ENCODE results near the gene CTNNA1.
"Not testable (repeated sequence)": the region's sequence is repeated elsewhere in the genome, so short reads cannot be mapped to it uniquely, and the experiment has no call there.

The CTNNA1 gene

GRCh38 chr5:138763037-138763778, 10.0 kb downstream of the CTNNA1 start:
- no peak overlapping the region for H3K27ac ChIP-seq
- H3K4me1 ChIP-seq: peaks cover 4 to 86% (median 30%) of the 10 kb centered on the region in 4 donors
- no peaks in the 10 kb centered on the region for H3K9me3 ChIP-seq
- no peak overlapping the region for H3K4me3 ChIP-seq
- intact Hi-C loops (cut with DNase I; ENCODE audit: low total_unique reads): no loop called here
- H3K27me3 ChIP-seq: no peaks in the 10 kb centered on the region
- no peak for TF ChIP-seq CTCF (IDR thresholded peaks at IDR 0.05)
- DNase-seq: no peak
- H3K36me3 ChIP-seq: peaks cover 4 to 13% (median 7%) of the 10 kb centered on the region in 3 donors

- peaks cover 0 to 89% (median 16%) of the 10 kb centered on the region in 4 donors for H3K4me1 ChIP-seq
- intact Hi-C loops (cut with DNase I; ENCODE audit: low total_unique reads): no loop called here
- TF ChIP-seq CTCF (IDR thresholded peaks at IDR 0.05): no peak
- no peaks in the 10 kb centered on the region for H3K27me3 ChIP-seq
- DNase-seq: no peak
- no peaks in the 10 kb centered on the region for H3K36me3 ChIP-seq
- no peak overlapping the region for H3K4me3 ChIP-seq
- no peak overlapping the region for H3K27ac ChIP-seq
- no peaks in the 10 kb centered on the region for H3K9me3 ChIP-seq
These were observed 17.1 kb downstream of the CTNNA1 start for GRCh38 chr5:138770291-138770690.

GRCh38 chr5:138770977-138771376, 17.8 kb downstream of the CTNNA1 start:
- intact Hi-C loops (cut with DNase I; ENCODE audit: low total_unique reads): no loop called here
- no peak for TF ChIP-seq CTCF (IDR thresholded peaks at IDR 0.05)
- H3K4me1 ChIP-seq: peaks cover 0 to 85% (median 16%) of the 10 kb centered on the region in 4 donors
- H3K9me3 ChIP-seq: no peaks in the 10 kb centered on the region
- no peak overlapping the region for H3K4me3 ChIP-seq
- H3K36me3 ChIP-seq: no peaks in the 10 kb centered on the region
- no peaks in the 10 kb centered on the region for H3K27me3 ChIP-seq
- H3K27ac ChIP-seq: no peak overlapping the region
- no peak for DNase-seq

GRCh38 chr5:138772986-138773594, 19.9 kb downstream of the CTNNA1 start:
- TF ChIP-seq CTCF (IDR thresholded peaks at IDR 0.05): no peak
- Histone ChIP-seq H3K27ac (no peak overlapping the region), H3K4me1 (peaks cover 0 to 64% (median 13%) of the 10 kb centered on the region in 4 donors), H3K9me3 (no peaks in the 10 kb centered on the region), H3K36me3 (peaks cover 0 to 2% (median 2%) of the 10 kb centered on the region in 3 donors), H3K27me3 (no peaks in the 10 kb centered on the region), H3K4me3 (no peak overlapping the region)
- intact Hi-C loops (cut with DNase I; ENCODE audit: low total_unique reads): no loop called here
- DNase-seq: no peak

- H3K9me3 ChIP-seq; H3K36me3 ChIP-seq; intact Hi-C loops (cut with DNase I; ENCODE audit: low total_unique reads); H3K4me3 ChIP-seq; H3K27me3 ChIP-seq; H3K27ac ChIP-seq; DNase-seq: not testable (repeated sequence)
- peaks cover 0 to 58% (median 13%) of the 10 kb centered on the region in 4 donors for H3K4me1 ChIP-seq
These were observed 20.4 kb downstream of the CTNNA1 start for GRCh38 chr5:138773624-138774023.

- Histone ChIP-seq H3K4me3 (no peak overlapping the region), H3K27ac (no peak overlapping the region), H3K36me3 (peaks cover 0 to 8% (median 3%) of the 10 kb centered on the region in 3 donors), H3K4me1 (peaks cover 0 to 52% (median 14%) of the 10 kb centered on the region in 4 donors), H3K9me3 (no peaks in the 10 kb centered on the region), H3K27me3 (no peaks in the 10 kb centered on the region)
- TF ChIP-seq CTCF (IDR thresholded peaks at IDR 0.05): no peak
- no peak for DNase-seq
- intact Hi-C loops (cut with DNase I; ENCODE audit: low total_unique reads): no loop called here
These were observed 21.8 kb downstream of the CTNNA1 start for GRCh38 chr5:138775034-138775433.

Measured in tibial artery (tissue), 4 donors.